ENCODE measurements around the gene OPCML. TPM values are rescaled to one million over a fixed set of nuclear protein-coding genes. Genes with fewer than 3 reads are reported as not detected.
A peak's percentile ranks its signal among the peaks of the same experiment; 100 is the strongest.

Gene OPCML
- total and polyA plus RNA-seq, 7 experiments from 2014 or later = not detected

- intact Hi-C loops (cut with micrococcal nuclease) = no loop called here
- no peak for DNase-seq
- ChIA-PET CTCF (no interaction called here), POLR2A (no interaction called here)
- H3K4me1 Mint-ChIP-seq = no peaks in the 10 kb centered on the region
- no peaks in the 10 kb centered on the region for H3K36me3 Mint-ChIP-seq
- peaks cover 0 to 11% (median 2%) of the 10 kb centered on the region in 11 donors for H3K9me3 Mint-ChIP-seq
- H3K9me3 ChIP-seq (ENCODE audit: control insufficient read depth in 2 of 3, low read length in 3 of 3) = no peaks in the 10 kb centered on the region
- H3K4me1 ChIP-seq (ENCODE audit: control insufficient read depth in 2 of 2, insufficient read depth in 2 of 2, low read length in 2 of 2) = no peaks in the 10 kb centered on the region
- peaks cover 0 to 5% (median 0%) of the 10 kb centered on the region in 5 donors for H3K27me3 Mint-ChIP-seq
- H3K4me3 Mint-ChIP-seq = no peak overlapping the region
- no peaks in the 10 kb centered on the region for H3K27me3 ChIP-seq (ENCODE audit: control insufficient read depth in 2 of 2, insufficient read depth in 2 of 2, low read length in 2 of 2)
- no peak for ATAC-seq
- no peak overlapping the region for H3K4me3 ChIP-seq (ENCODE audit: low read length)
- H3K27ac Mint-ChIP-seq = no peak overlapping the region
- no peaks in the 10 kb centered on the region for H3K36me3 ChIP-seq (ENCODE audit: control insufficient read depth in 2 of 3, insufficient read depth in 3 of 3, low read length in 3 of 3)
- H3K27ac ChIP-seq (ENCODE audit: low read depth, low read length) = no peak overlapping the region
These were observed 192.7 kb downstream of the OPCML start for GRCh38 chr11:133339495-133340140.

- H3K27ac ChIP-seq (ENCODE audit: low read depth, low read length) = no peak overlapping the region
- H3K27ac Mint-ChIP-seq = no peak overlapping the region
- peaks cover 0 to 3% (median 0%) of the 10 kb centered on the region in 5 donors for H3K27me3 Mint-ChIP-seq
- no peaks in the 10 kb centered on the region for H3K4me1 ChIP-seq (ENCODE audit: control insufficient read depth in 2 of 2, insufficient read depth in 2 of 2, low read length in 2 of 2)
- ChIA-PET POLR2A (no interaction called here), CTCF (no interaction called here)
- intact Hi-C loops (cut with micrococcal nuclease) = no loop called here
- no peaks in the 10 kb centered on the region for H3K36me3 Mint-ChIP-seq
- H3K4me3 ChIP-seq (ENCODE audit: low read length) = no peak overlapping the region
- DNase-seq (no peak), ATAC-seq (no peak)
- no peaks in the 10 kb centered on the region for H3K36me3 ChIP-seq (ENCODE audit: control insufficient read depth in 2 of 3, insufficient read depth in 3 of 3, low read length in 3 of 3)
- no peaks in the 10 kb centered on the region for H3K9me3 ChIP-seq (ENCODE audit: control insufficient read depth in 2 of 3, low read length in 3 of 3)
- no peak overlapping the region for H3K4me3 Mint-ChIP-seq
- H3K9me3 Mint-ChIP-seq = peaks cover 0 to 11% (median 5%) of the 10 kb centered on the region in 11 donors
- no peaks in the 10 kb centered on the region for H3K27me3 ChIP-seq (ENCODE audit: control insufficient read depth in 2 of 2, insufficient read depth in 2 of 2, low read length in 2 of 2)
- H3K4me1 Mint-ChIP-seq = no peaks in the 10 kb centered on the region
These were observed 193.7 kb downstream of the OPCML start for GRCh38 chr11:133338588-133338987.

GRCh38 chr11:133337951-133338418 is 194.3 kb downstream of the OPCML start:
- DNase-seq = no peak
- H3K4me3 ChIP-seq (ENCODE audit: low read length) = no peak overlapping the region
- H3K9me3 Mint-ChIP-seq = peaks cover 0 to 11% (median 5%) of the 10 kb centered on the region in 11 donors
- no peak overlapping the region for H3K4me3 Mint-ChIP-seq
- intact Hi-C loops (cut with micrococcal nuclease) = no loop called here
- no peak for ATAC-seq
- POLR2A ChIA-PET = no interaction called here
- no peaks in the 10 kb centered on the region for H3K9me3 ChIP-seq (ENCODE audit: control insufficient read depth in 2 of 3, low read length in 3 of 3)
- H3K27me3 Mint-ChIP-seq = peaks cover 0 to 3% (median 0%) of the 10 kb centered on the region in 5 donors
- H3K27me3 ChIP-seq (ENCODE audit: control insufficient read depth in 2 of 2, insufficient read depth in 2 of 2, low read length in 2 of 2) = no peaks in the 10 kb centered on the region
- H3K4me1 Mint-ChIP-seq = no peaks in the 10 kb centered on the region
- no peaks in the 10 kb centered on the region for H3K36me3 Mint-ChIP-seq
- H3K27ac ChIP-seq (ENCODE audit: low read depth, low read length) = no peak overlapping the region
- H3K36me3 ChIP-seq (ENCODE audit: control insufficient read depth in 2 of 3, insufficient read depth in 3 of 3, low read length in 3 of 3) = no peaks in the 10 kb centered on the region
- CTCF ChIA-PET = no interaction called here
- H3K27ac Mint-ChIP-seq = no peak overlapping the region
- no peaks in the 10 kb centered on the region for H3K4me1 ChIP-seq (ENCODE audit: control insufficient read depth in 2 of 2, insufficient read depth in 2 of 2, low read length in 2 of 2)

GRCh38 chr11:133337193-133337592 is 195.1 kb downstream of the OPCML start:
- H3K4me1 ChIP-seq (ENCODE audit: control insufficient read depth in 2 of 2, insufficient read depth in 2 of 2, low read length in 2 of 2) = no peaks in the 10 kb centered on the region
- no peaks in the 10 kb centered on the region for H3K36me3 ChIP-seq (ENCODE audit: control insufficient read depth in 2 of 3, insufficient read depth in 3 of 3, low read length in 3 of 3)
- Mint-ChIP-seq H3K4me1 (no peaks in the 10 kb centered on the region), H3K27ac (no peak overlapping the region), H3K4me3 (no peak overlapping the region), H3K27me3 (peaks cover 0 to 3% (median 0%) of the 10 kb centered on the region in 5 donors), H3K36me3 (no peaks in the 10 kb centered on the region), H3K9me3 (peaks cover 0 to 16% (median 8%) of the 10 kb centered on the region in 11 donors)
- no peak for ATAC-seq
- intact Hi-C loops (cut with micrococcal nuclease) = no loop called here
- ChIA-PET CTCF (no interaction called here), POLR2A (no interaction called here)
- H3K9me3 ChIP-seq (ENCODE audit: control insufficient read depth in 2 of 3, low read length in 3 of 3) = no peaks in the 10 kb centered on the region
- no peak overlapping the region for H3K27ac ChIP-seq (ENCODE audit: low read depth, low read length)
- no peak for DNase-seq
- no peak overlapping the region for H3K4me3 ChIP-seq (ENCODE audit: low read length)
- H3K27me3 ChIP-seq (ENCODE audit: control insufficient read depth in 2 of 2, insufficient read depth in 2 of 2, low read length in 2 of 2) = no peaks in the 10 kb centered on the region

- no peaks in the 10 kb centered on the region for H3K27me3 Mint-ChIP-seq
These were observed 201.3 kb downstream of the OPCML start for GRCh38 chr11:133331031-133331430.

GRCh38 chr11:133326849-133327248 is 205.5 kb downstream of the OPCML start:
- ATAC-seq (peak; percentile 27), DNase-seq (no peak)
- H3K9me3 ChIP-seq (ENCODE audit: control insufficient read depth in 2 of 3, low read length in 3 of 3) = peaks cover 0 to 3% (median 0%) of the 10 kb centered on the region in 3 experiments
- no peaks in the 10 kb centered on the region for H3K36me3 Mint-ChIP-seq
- ChIA-PET CTCF (no interaction called here), POLR2A (no interaction called here)
- H3K4me3 Mint-ChIP-seq = no peak overlapping the region
- no peaks in the 10 kb centered on the region for H3K27me3 ChIP-seq (ENCODE audit: control insufficient read depth in 2 of 2, insufficient read depth in 2 of 2, low read length in 2 of 2)
- no peak overlapping the region for H3K27ac Mint-ChIP-seq
- no peak overlapping the region for H3K27ac ChIP-seq (ENCODE audit: low read depth, low read length)
- no peaks in the 10 kb centered on the region for H3K36me3 ChIP-seq (ENCODE audit: control insufficient read depth in 2 of 3, insufficient read depth in 3 of 3, low read length in 3 of 3)
- H3K4me3 ChIP-seq (ENCODE audit: low read length) = no peak overlapping the region
- no peaks in the 10 kb centered on the region for H3K27me3 Mint-ChIP-seq
- H3K4me1 ChIP-seq (ENCODE audit: control insufficient read depth in 2 of 2, insufficient read depth in 2 of 2, low read length in 2 of 2) = no peaks in the 10 kb centered on the region
- peaks cover 0 to 4% (median 0%) of the 10 kb centered on the region in 11 donors for H3K9me3 Mint-ChIP-seq
- no peaks in the 10 kb centered on the region for H3K4me1 Mint-ChIP-seq
- intact Hi-C loops (cut with micrococcal nuclease) = no loop called here

More at GRCh38 chr11:133331031-133331430, 201.3 kb downstream of the OPCML start:
- Histone ChIP-seq H3K9me3 (ENCODE audit: control insufficient read depth in 2 of 3, low read length in 3 of 3) (peaks cover 0 to 3% (median 0%) of the 10 kb centered on the region in 3 experiments), H3K4me3 (ENCODE audit: low read length) (no peak overlapping the region), H3K27me3 (ENCODE audit: control insufficient read depth in 2 of 2, insufficient read depth in 2 of 2, low read length in 2 of 2) (no peaks in the 10 kb centered on the region), H3K4me1 (ENCODE audit: control insufficient read depth in 2 of 2, insufficient read depth in 2 of 2, low read length in 2 of 2) (no peaks in the 10 kb centered on the region), H3K36me3 (ENCODE audit: control insufficient read depth in 2 of 3, insufficient read depth in 3 of 3, low read length in 3 of 3) (no peaks in the 10 kb centered on the region), H3K27ac (ENCODE audit: low read depth, low read length) (no peak overlapping the region)
- DNase-seq (no peak), ATAC-seq (no peak)
- CTCF ChIA-PET = no interaction called here
- Mint-ChIP-seq H3K4me3 (no peak overlapping the region), H3K36me3 (no peaks in the 10 kb centered on the region), H3K4me1 (no peaks in the 10 kb centered on the region), H3K9me3 (peaks cover 0 to 16% (median 5%) of the 10 kb centered on the region in 11 donors), H3K27ac (no peak overlapping the region)
- intact Hi-C loops (cut with micrococcal nuclease) = no loop called here
- POLR2A ChIA-PET = no interaction called here

- H3K4me3 Mint-ChIP-seq = no peak overlapping the region
- ATAC-seq = peak; percentile 41
- H3K36me3 ChIP-seq (ENCODE audit: control insufficient read depth in 2 of 3, insufficient read depth in 3 of 3, low read length in 3 of 3) = no peaks in the 10 kb centered on the region
- no peak overlapping the region for H3K27ac ChIP-seq (ENCODE audit: low read depth, low read length)
- H3K27me3 Mint-ChIP-seq = peaks cover 0 to 3% (median 0%) of the 10 kb centered on the region in 5 donors
- H3K4me3 ChIP-seq (ENCODE audit: low read length) = no peak overlapping the region
- DNase-seq = no peak
- no peaks in the 10 kb centered on the region for H3K27me3 ChIP-seq (ENCODE audit: control insufficient read depth in 2 of 2, insufficient read depth in 2 of 2, low read length in 2 of 2)
- no peak overlapping the region for H3K27ac Mint-ChIP-seq
- H3K4me1 ChIP-seq (ENCODE audit: control insufficient read depth in 2 of 2, insufficient read depth in 2 of 2, low read length in 2 of 2) = no peaks in the 10 kb centered on the region
- peaks cover 0 to 4% (median 0%) of the 10 kb centered on the region in 11 donors for H3K9me3 Mint-ChIP-seq
- POLR2A ChIA-PET = no interaction called here
- no peaks in the 10 kb centered on the region for H3K36me3 Mint-ChIP-seq
- CTCF ChIA-PET = no interaction called here
- H3K9me3 ChIP-seq (ENCODE audit: control insufficient read depth in 2 of 3, low read length in 3 of 3) = peaks cover 0 to 3% (median 0%) of the 10 kb centered on the region in 3 experiments
- intact Hi-C loops (cut with micrococcal nuclease) = no loop called here
- no peaks in the 10 kb centered on the region for H3K4me1 Mint-ChIP-seq
These were observed 206.0 kb downstream of the OPCML start for GRCh38 chr11:133326332-133326731.

All from naive thymus-derived CD4-positive, alpha-beta T cell (primary cell).